ENCODE measurements around the gene FKBP15. TPM values are rescaled to one million over a fixed set of nuclear protein-coding genes. Genes with fewer than 3 reads are reported as not detected.

Gene FKBP15, protein sequence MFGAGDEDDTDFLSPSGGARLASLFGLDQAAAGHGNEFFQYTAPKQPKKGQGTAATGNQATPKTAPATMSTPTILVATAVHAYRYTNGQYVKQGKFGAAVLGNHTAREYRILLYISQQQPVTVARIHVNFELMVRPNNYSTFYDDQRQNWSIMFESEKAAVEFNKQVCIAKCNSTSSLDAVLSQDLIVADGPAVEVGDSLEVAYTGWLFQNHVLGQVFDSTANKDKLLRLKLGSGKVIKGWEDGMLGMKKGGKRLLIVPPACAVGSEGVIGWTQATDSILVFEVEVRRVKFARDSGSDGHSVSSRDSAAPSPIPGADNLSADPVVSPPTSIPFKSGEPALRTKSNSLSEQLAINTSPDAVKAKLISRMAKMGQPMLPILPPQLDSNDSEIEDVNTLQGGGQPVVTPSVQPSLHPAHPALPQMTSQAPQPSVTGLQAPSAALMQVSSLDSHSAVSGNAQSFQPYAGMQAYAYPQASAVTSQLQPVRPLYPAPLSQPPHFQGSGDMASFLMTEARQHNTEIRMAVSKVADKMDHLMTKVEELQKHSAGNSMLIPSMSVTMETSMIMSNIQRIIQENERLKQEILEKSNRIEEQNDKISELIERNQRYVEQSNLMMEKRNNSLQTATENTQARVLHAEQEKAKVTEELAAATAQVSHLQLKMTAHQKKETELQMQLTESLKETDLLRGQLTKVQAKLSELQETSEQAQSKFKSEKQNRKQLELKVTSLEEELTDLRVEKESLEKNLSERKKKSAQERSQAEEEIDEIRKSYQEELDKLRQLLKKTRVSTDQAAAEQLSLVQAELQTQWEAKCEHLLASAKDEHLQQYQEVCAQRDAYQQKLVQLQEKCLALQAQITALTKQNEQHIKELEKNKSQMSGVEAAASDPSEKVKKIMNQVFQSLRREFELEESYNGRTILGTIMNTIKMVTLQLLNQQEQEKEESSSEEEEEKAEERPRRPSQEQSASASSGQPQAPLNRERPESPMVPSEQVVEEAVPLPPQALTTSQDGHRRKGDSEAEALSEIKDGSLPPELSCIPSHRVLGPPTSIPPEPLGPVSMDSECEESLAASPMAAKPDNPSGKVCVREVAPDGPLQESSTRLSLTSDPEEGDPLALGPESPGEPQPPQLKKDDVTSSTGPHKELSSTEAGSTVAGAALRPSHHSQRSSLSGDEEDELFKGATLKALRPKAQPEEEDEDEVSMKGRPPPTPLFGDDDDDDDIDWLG
- total RNA-seq (10 to 100 TPM; 23.1 to 23.5 TPM), polyA plus RNA-seq (ENCODE audit: insufficient read depth, low read depth, low replicate concordance) (14.7 TPM)
- long read RNA-seq, donor 1, partial matches to known transcripts, result 5 of 5 reads
- long read RNA-seq, donor 1, other reads (novel, unspliced or antisense), result 0 of 5 reads
- long read RNA-seq, donor 2, partial matches to known transcripts, result 7 of 7 reads
- long read RNA-seq, donor 2, other reads (novel, unspliced or antisense), result 0 of 7 reads

DNA sequence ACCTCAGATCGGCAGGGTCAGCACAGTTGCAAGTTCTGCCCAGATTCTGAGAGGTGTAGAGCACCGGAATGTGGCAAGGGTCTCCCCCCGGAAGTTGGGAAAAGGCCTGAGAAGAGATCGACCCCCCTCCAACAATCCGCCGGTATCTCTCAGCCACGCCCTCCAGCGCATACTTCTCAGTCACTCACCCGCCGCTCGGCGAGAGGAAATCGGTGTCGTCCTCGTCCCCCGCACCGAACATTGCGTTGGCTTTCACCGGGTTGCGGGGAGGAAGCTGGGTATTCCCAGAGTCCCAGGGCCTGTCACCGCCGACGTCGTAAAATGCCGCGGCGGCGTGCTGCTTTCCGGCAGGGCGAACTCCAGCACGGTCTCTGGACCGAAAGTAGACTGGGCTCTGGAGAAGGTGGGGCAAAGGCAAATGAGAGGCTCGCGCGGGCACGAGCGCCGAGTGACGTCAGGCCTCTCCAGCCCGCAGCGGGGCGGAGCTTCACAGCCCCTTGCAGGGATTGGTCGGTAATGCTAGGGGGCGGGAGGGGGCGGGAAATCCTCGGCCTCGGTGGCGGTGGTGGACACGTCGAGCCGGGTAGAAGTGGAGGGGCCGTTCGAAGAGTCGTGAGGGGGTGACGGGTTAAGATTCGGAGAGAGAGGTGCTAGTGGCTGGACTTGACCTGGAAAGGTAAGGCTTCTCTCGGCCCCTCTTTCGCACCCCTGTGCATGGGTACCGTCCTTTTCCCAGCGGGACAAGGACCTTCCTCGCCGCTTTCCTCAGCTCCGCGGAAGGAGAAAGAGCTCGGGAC is at the start of gene FKBP15, which contains the start of gene SLC31A1:
TSS of gene FKBP15 (minus strand) at position 275 of the 797 bp plus-strand sequence. CDS start at position 241, 34 bp downstream.
TSS of gene SLC31A1 (plus strand) at position 542 of the 797 bp plus-strand sequence. CDS start 34,605 bp downstream, outside the sequence.
- H3K4me3 ChIP-seq, result peak within 1 kb of the TSS; percentile 63 to 83
- TF ChIP-seq, protein P1, sequence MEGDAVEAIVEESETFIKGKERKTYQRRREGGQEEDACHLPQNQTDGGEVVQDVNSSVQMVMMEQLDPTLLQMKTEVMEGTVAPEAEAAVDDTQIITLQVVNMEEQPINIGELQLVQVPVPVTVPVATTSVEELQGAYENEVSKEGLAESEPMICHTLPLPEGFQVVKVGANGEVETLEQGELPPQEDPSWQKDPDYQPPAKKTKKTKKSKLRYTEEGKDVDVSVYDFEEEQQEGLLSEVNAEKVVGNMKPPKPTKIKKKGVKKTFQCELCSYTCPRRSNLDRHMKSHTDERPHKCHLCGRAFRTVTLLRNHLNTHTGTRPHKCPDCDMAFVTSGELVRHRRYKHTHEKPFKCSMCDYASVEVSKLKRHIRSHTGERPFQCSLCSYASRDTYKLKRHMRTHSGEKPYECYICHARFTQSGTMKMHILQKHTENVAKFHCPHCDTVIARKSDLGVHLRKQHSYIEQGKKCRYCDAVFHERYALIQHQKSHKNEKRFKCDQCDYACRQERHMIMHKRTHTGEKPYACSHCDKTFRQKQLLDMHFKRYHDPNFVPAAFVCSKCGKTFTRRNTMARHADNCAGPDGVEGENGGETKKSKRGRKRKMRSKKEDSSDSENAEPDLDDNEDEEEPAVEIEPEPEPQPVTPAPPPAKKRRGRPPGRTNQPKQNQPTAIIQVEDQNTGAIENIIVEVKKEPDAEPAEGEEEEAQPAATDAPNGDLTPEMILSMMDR (IDR thresholded peaks at IDR 0.05), result no peak
- TF ChIP-seq POLR2A (IDR thresholded peaks at IDR 0.05), result peak; percentile 33
- H3K36me3 ChIP-seq (ENCODE audit: low read depth, missing control alignments), result no peaks in the 10 kb centered on the region
- WGBS, 2 donors, result 0 to 1% methylated on average over 19 to 65 of the region's 65 CpGs
- peak within 1 kb of the TSS; percentile 69 to 80 for H3K27ac ChIP-seq
- peaks cover 12% of the 10 kb centered on the region for H3K4me1 ChIP-seq
- H3K27me3 ChIP-seq, result no peaks in the 10 kb centered on the region
- intact Hi-C loops (cut with DNase I; ENCODE audit: low total_unique reads), result loop anchor here (5.0 kb wide), 1 partner anchor 46 kb away; no protein-coding TSS in a partner anchor
- no peaks in the 10 kb centered on the region for H3K9me3 ChIP-seq
- DNase-seq, result peak; percentile 99

DNA sequence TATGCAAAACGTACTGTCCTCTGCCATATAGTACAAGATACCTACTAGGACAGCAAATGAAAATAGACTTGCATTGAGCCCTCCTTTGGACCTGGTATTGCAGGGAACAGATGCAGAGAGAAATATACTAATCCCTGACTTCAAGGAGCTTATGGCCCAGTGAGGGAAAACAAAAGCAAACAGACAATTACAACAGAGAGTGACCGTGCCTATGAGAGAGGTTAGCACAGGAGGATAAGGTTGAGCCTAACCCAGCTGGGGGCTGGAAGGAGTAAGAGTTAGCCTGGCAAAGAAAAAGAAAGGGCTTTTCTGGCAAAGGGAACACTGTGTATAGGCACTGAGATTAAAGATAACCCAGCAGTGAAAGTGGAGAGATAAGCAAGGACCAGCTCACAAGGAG is 48.8 kb upstream of the FKBP15 start:
- Histone ChIP-seq H3K4me3 (no peak overlapping the region), H3K36me3 (ENCODE audit: low read depth, missing control alignments) (peaks cover 4% of the 10 kb centered on the region), H3K9me3 (no peaks in the 10 kb centered on the region), H3K4me1 (peaks cover 5% of the 10 kb centered on the region), H3K27me3 (no peaks in the 10 kb centered on the region), H3K27ac (no peak overlapping the region)
- DNase-seq, result no peak
- TF ChIP-seq, protein P1 (IDR thresholded peaks at IDR 0.05), result no peak
- no peak for TF ChIP-seq POLR2A (IDR thresholded peaks at IDR 0.05)
- intact Hi-C loops (cut with DNase I; ENCODE audit: low total_unique reads), result loop anchor here (5.0 kb wide), 1 partner anchor 48 kb away; the partner anchor contains the start of genes FKBP15 and SLC31A1
- 75 to 79% methylated on average over 2 of the region's 2 CpGs for WGBS, 2 donors

DNA sequence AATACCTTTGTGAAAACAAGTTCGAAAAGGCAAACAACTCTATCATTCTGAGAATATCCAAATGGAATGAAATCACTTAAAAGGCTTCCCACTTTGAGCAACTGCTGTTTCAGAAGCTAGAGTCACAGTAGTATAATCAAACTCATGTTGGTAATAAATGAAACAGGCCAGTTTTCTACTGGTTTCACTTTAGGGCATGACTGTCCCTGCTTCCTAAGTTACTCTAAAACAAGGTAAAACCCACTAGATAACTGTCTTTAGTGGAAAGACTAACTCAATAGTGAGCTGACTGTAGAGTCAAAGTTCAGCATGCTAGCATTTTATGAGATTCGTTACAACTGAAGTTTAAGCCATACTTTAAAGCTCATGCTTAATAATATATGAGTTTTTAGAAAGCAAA is 48.3 kb upstream of the FKBP15 start:
- H3K4me1 ChIP-seq, result peaks cover 4% of the 10 kb centered on the region
- no peak overlapping the region for H3K27ac ChIP-seq
- 83 to 88% methylated on average over 2 of the region's 2 CpGs for WGBS, 2 donors
- TF ChIP-seq POLR2A (IDR thresholded peaks at IDR 0.05), result no peak
- TF ChIP-seq, protein P1 (IDR thresholded peaks at IDR 0.05), result no peak
- H3K27me3 ChIP-seq, result no peaks in the 10 kb centered on the region
- no peaks in the 10 kb centered on the region for H3K9me3 ChIP-seq
- H3K4me3 ChIP-seq, result no peak overlapping the region
- H3K36me3 ChIP-seq (ENCODE audit: low read depth, missing control alignments), result peaks cover 4% of the 10 kb centered on the region
- intact Hi-C loops (cut with DNase I; ENCODE audit: low total_unique reads), result loop anchor here (5.0 kb wide), 1 partner anchor 47 kb away; the partner anchor contains the start of genes FKBP15 and SLC31A1
- no peak for DNase-seq
